H1 (cell line): ENCODE data around the gene PCF11.
"Not testable (repeated sequence)": the region's sequence is repeated elsewhere in the genome, so short reads cannot be mapped to it uniquely, and the experiment has no call there.

ENCODE experiments used
- EZH2 ChIP-seq: fragments of 200-600 bp; sonication (generic); IDR thresholded peaks from 2 replicates; pipeline ENCODE4 v1.7.1; 2012; ENCODE audit warnings: low read depth, mild to moderate bottlenecking, moderate library complexity, low read length, inconsistent platforms; ENCODE audit not compliant: severe bottlenecking
- TBP ChIP-seq: IDR thresholded peaks from 2 replicates; pipeline ENCODE4 v1.6.1; 2011; ENCODE audit warnings: low read depth, low read length, improper control_type of control experiment
- TF ChIP-seq, protein P1 (sequence below), 3 experiments: IDR thresholded peaks; 1 replicate in 2 of 3; 2 replicates in 1 of 3; pipeline versions ENCODE4 v1.5.1 to v1.6.1; 2011; ENCODE audit warnings: low read length in 3 of 3, mild to moderate bottlenecking in 3 of 3, inconsistent platforms in 2 of 3, low read depth in 1 of 3, moderate library complexity in 1 of 3; ENCODE audit not compliant: insufficient read depth in 1 of 3; ENCODE audit errors: control extremely low read depth in 1 of 3

GRCh38 chr11:83133266-83133665, 23.7 kb upstream of the PCF11 start:
- TF ChIP-seq EZH2, TBP: not testable (repeated sequence)
- TF ChIP-seq, protein P1, sequence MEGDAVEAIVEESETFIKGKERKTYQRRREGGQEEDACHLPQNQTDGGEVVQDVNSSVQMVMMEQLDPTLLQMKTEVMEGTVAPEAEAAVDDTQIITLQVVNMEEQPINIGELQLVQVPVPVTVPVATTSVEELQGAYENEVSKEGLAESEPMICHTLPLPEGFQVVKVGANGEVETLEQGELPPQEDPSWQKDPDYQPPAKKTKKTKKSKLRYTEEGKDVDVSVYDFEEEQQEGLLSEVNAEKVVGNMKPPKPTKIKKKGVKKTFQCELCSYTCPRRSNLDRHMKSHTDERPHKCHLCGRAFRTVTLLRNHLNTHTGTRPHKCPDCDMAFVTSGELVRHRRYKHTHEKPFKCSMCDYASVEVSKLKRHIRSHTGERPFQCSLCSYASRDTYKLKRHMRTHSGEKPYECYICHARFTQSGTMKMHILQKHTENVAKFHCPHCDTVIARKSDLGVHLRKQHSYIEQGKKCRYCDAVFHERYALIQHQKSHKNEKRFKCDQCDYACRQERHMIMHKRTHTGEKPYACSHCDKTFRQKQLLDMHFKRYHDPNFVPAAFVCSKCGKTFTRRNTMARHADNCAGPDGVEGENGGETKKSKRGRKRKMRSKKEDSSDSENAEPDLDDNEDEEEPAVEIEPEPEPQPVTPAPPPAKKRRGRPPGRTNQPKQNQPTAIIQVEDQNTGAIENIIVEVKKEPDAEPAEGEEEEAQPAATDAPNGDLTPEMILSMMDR (IDR thresholded peaks at IDR 0.05; ENCODE audit: control extremely low read depth in 1 of 3, insufficient read depth in 1 of 3, low read depth in 1 of 3, low read length in 3 of 3) = not testable (repeated sequence)
